ENCODE results near the gene IZUMO2.

The IZUMO2 gene

GRCh38 chr19:50196322-50196932 is 33.3 kb upstream of the IZUMO2 start:
- TF ChIP-seq CTCF (conservative IDR thresholded peaks at IDR 0.05) = no peak

GRCh38 chr19:50195224-50195623 is 32.1 kb upstream of the IZUMO2 start:
- no peak for TF ChIP-seq CTCF (conservative IDR thresholded peaks at IDR 0.05)
- H3K27ac ChIP-seq = no peak overlapping the region

More at GRCh38 chr19:50196322-50196932, 33.3 kb upstream of the IZUMO2 start:
- H3K27ac ChIP-seq = no peak overlapping the region

- H3K27ac ChIP-seq = peak overlapping the region; percentile 61; the same call in 1 of the 2 replicates
- no peak for TF ChIP-seq CTCF (conservative IDR thresholded peaks at IDR 0.05)
Observed at GRCh38 chr19:50192463-50193211, 29.6 kb upstream of the IZUMO2 start.

- peak overlapping the region; percentile 61 for H3K27ac ChIP-seq
- no peak for TF ChIP-seq CTCF (conservative IDR thresholded peaks at IDR 0.05)
Observed at GRCh38 chr19:50191216-50191615, 28.1 kb upstream of the IZUMO2 start.

GRCh38 chr19:50190439-50190891 is 27.4 kb upstream of the IZUMO2 start:
- TF ChIP-seq CTCF (conservative IDR thresholded peaks at IDR 0.05) = no peak
- H3K27ac ChIP-seq = peak overlapping the region; percentile 61; the same call in 1 of the 2 replicates

- TF ChIP-seq CTCF (conservative IDR thresholded peaks at IDR 0.05) = no peak
- no peak overlapping the region for H3K27ac ChIP-seq
Observed at GRCh38 chr19:50189331-50189730, 26.2 kb upstream of the IZUMO2 start.

GRCh38 chr19:50187937-50188336 is 24.9 kb upstream of the IZUMO2 start:
- TF ChIP-seq CTCF (conservative IDR thresholded peaks at IDR 0.05) = no peak
- H3K27ac ChIP-seq = no peak overlapping the region

Data from VCaP (cell line).